ENCODE measurements around the gene ABL1.

ABL1 gene

GRCh38 chr9:130893341-130894101 lies 58.5 kb downstream of the ABL1 start:
- no peak for DNase-seq

GRCh38 chr9:130894546-130894945 lies 59.5 kb downstream of the ABL1 start:
- no peak for DNase-seq

- no peak for DNase-seq
Observed at GRCh38 chr9:130895038-130895437, 60.0 kb downstream of the ABL1 start.

GRCh38 chr9:130895481-130896232 lies 60.6 kb downstream of the ABL1 start:
- no peak for DNase-seq

- DNase-seq, result no peak
Observed at GRCh38 chr9:130896233-130897014, 61.4 kb downstream of the ABL1 start, which contains the start of gene QRFP. Gene QRFP (minus strand): TSS chr9:130896812. CDS start chr9:130893838, 2,974 bp downstream.

- DNase-seq, result no peak
Observed at GRCh38 chr9:130897105-130897751, 62.2 kb downstream of the ABL1 start.

GRCh38 chr9:130897848-130898551 lies 62.9 kb downstream of the ABL1 start:
- no peak for DNase-seq

- no peak for DNase-seq
Observed at GRCh38 chr9:130898552-130898852, 63.4 kb downstream of the ABL1 start.

- no peak for DNase-seq
Observed at GRCh38 chr9:130899051-130899748, 64.1 kb downstream of the ABL1 start.

- no peak for DNase-seq
Observed at GRCh38 chr9:130900701-130901497, 65.8 kb downstream of the ABL1 start.

- no peak for DNase-seq
Observed at GRCh38 chr9:130901498-130902203, 66.6 kb downstream of the ABL1 start.

- DNase-seq, result no peak
Observed at GRCh38 chr9:130902204-130903185, 67.4 kb downstream of the ABL1 start.

GRCh38 chr9:130903194-130904069 lies 68.4 kb downstream of the ABL1 start:
- no peak for DNase-seq

GRCh38 chr9:130904070-130905044 lies 69.3 kb downstream of the ABL1 start:
- DNase-seq, result no peak

- no peak for DNase-seq
Observed at GRCh38 chr9:130905125-130905901, 70.3 kb downstream of the ABL1 start.

All from COR-L47 (cell line).